ENCODE measurements around the gene FAM174C. TPM values are rescaled to one million over a fixed set of nuclear protein-coding genes. Genes with fewer than 3 reads are reported as not detected.

Gene FAM174C
- total and polyA plus RNA-seq, 2 experiments from 2014 or later, result 31.2 to 34.4 TPM

GRCh38 chr19:1252221-1252820, 23.0 kb upstream of the FAM174C start:
- Histone ChIP-seq H3K9me3 (ENCODE audit: low read depth) (no peaks in the 10 kb centered on the region), H3K27me3 (no peaks in the 10 kb centered on the region), H3K4me1 (ENCODE audit: low read depth) (peaks cover 11% of the 10 kb centered on the region), H3K36me3 (peaks cover 35% of the 10 kb centered on the region), H3K27ac (peak overlapping the region; percentile 91), H3K4me3 (peak overlapping the region; percentile 92)
- no peak for TF ChIP-seq CTCF (IDR thresholded peaks at IDR 0.05; ENCODE audit: low read depth, low read length)
- peak in 1 of 2 donors; percentile 99 for DNase-seq (ENCODE audit: low read depth in 1 of 2, low spot score in 1 of 2)

GRCh38 chr19:1252821-1253513, 22.4 kb upstream of the FAM174C start:
- H3K4me3 ChIP-seq, result peak overlapping the region; percentile 92
- no peaks in the 10 kb centered on the region for H3K9me3 ChIP-seq (ENCODE audit: low read depth)
- DNase-seq (ENCODE audit: low read depth in 1 of 2, low spot score in 1 of 2), result peak in 1 of 2 donors; percentile 99
- peaks cover 11% of the 10 kb centered on the region for H3K4me1 ChIP-seq (ENCODE audit: low read depth)
- H3K36me3 ChIP-seq, result peaks cover 41% of the 10 kb centered on the region
- H3K27me3 ChIP-seq, result no peaks in the 10 kb centered on the region
- peak overlapping the region; percentile 91 for H3K27ac ChIP-seq
- no peak for TF ChIP-seq CTCF (IDR thresholded peaks at IDR 0.05; ENCODE audit: low read depth, low read length)

GRCh38 chr19:1253514-1254080, 21.7 kb upstream of the FAM174C start:
- H3K4me3 ChIP-seq, result no peak overlapping the region
- H3K36me3 ChIP-seq, result peaks cover 44% of the 10 kb centered on the region
- peak overlapping the region; percentile 91 for H3K27ac ChIP-seq
- no peaks in the 10 kb centered on the region for H3K9me3 ChIP-seq (ENCODE audit: low read depth)
- H3K4me1 ChIP-seq (ENCODE audit: low read depth), result peaks cover 11% of the 10 kb centered on the region
- no peaks in the 10 kb centered on the region for H3K27me3 ChIP-seq
- DNase-seq (ENCODE audit: low read depth in 1 of 2, low spot score in 1 of 2), result no peak
- no peak for TF ChIP-seq CTCF (IDR thresholded peaks at IDR 0.05; ENCODE audit: low read depth, low read length)

- DNase-seq (ENCODE audit: low read depth in 1 of 2, low spot score in 1 of 2), result no peak
- Histone ChIP-seq H3K27ac (peak overlapping the region; percentile 91), H3K4me1 (ENCODE audit: low read depth) (peaks cover 11% of the 10 kb centered on the region), H3K9me3 (ENCODE audit: low read depth) (no peaks in the 10 kb centered on the region), H3K4me3 (no peak overlapping the region), H3K36me3 (peaks cover 44% of the 10 kb centered on the region), H3K27me3 (no peaks in the 10 kb centered on the region)
- no peak for TF ChIP-seq CTCF (IDR thresholded peaks at IDR 0.05; ENCODE audit: low read depth, low read length)
These were observed 21.2 kb upstream of the FAM174C start for GRCh38 chr19:1254081-1254527.

GRCh38 chr19:1254530-1255185, 20.7 kb upstream of the FAM174C start:
- TF ChIP-seq CTCF (IDR thresholded peaks at IDR 0.05; ENCODE audit: low read depth, low read length), result no peak
- Histone ChIP-seq H3K27ac (peak overlapping the region; percentile 28), H3K36me3 (peaks cover 44% of the 10 kb centered on the region), H3K9me3 (ENCODE audit: low read depth) (no peaks in the 10 kb centered on the region), H3K4me3 (no peak overlapping the region), H3K4me1 (ENCODE audit: low read depth) (peaks cover 11% of the 10 kb centered on the region), H3K27me3 (no peaks in the 10 kb centered on the region)
- no peak for DNase-seq (ENCODE audit: low read depth in 1 of 2, low spot score in 1 of 2)

Data from cardiac muscle cell (in vitro differentiated cells and primary cell).